ENCODE data around the gene RHOC.

DNA sequence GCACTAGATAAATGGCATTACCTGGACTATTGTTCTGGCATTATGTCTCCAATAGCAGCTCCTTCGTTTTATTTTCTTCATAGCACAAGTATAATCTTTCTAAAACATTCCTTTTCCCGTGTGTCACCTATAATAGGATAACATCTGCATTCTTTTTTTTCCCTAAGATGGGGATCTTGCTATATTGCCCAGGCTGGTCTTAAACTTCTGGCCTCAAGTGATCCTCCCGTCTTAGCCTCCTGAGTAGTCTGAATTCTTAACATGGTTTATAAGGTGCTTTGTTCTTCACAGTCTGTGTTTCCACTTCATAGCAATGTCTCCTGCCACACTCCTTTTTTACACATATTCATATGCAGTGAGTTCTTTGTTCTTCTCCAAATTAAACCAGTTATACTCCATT is 41.1 kb downstream of the RHOC start:
- TF ChIP-seq POLR2A (IDR thresholded peaks at IDR 0.05; ENCODE audit: low read length) (no peak), GATA1 (IDR thresholded peaks at IDR 0.05; ENCODE audit: low read depth, low read length) (no peak)
